IMR-90 (cell line): ENCODE data around the gene ITIH2. TPM values are rescaled to one million over a fixed set of nuclear protein-coding genes. Genes with fewer than 3 reads are reported as not detected.

Source experiments
- ATAC-seq: fragments of 200-7000 bp; cut with Tn5 transposase; 2 replicates; pipeline ENCODE4 v1.9.1; 2020; ENCODE audit warnings: low read depth, mild to moderate bottlenecking, moderate library complexity
- BruUV-seq: library from RNA; stranded (reverse); fragments of 400-500 nt; replicated peaks from 2 replicates; lab custom pipeline; 2021; lab: Mats Ljungman, UMichigan
- CTCF ChIA-PET: fragments of 300-600 bp; formaldehyde crosslinking; extraction: SDS; loops from one replicate; lab custom pipeline; 2021; ENCODE audit warnings: antibody characterized with exemption; lab: Yijun Ruan, JAX
- POLR2A ChIA-PET: fragments of 300-600 bp; sonication (Branson Sonifier 250); formaldehyde crosslinking; loops from one replicate; lab custom pipeline; 2022; ENCODE audit warnings: antibody characterized with exemption; ENCODE audit not compliant: unreplicated experiment; lab: Charles Lee
- DNase-seq: peaks from one replicate; pipeline ENCODE4 v3.0.0; 2013
- H2AFZ ChIP-seq: replicated peaks from 2 replicates; pipeline ENCODE3; 2013; ENCODE audit warnings: low read length, mild to moderate bottlenecking; ENCODE audit not compliant: poor library complexity
- H2AK5ac ChIP-seq: 2 replicates; pipeline ENCODE4 v1.6.1; 2013; ENCODE audit warnings: low read depth, low read length, inconsistent platforms
- H2AK9ac ChIP-seq: replicated peaks from 2 replicates; pipeline ENCODE3; 2013; ENCODE audit warnings: mild to moderate bottlenecking, low read depth, low read length, moderate library complexity; ENCODE audit not compliant: poor library complexity
- H2BK120ac ChIP-seq: 2 replicates; pipeline ENCODE4 v1.6.1; 2013; ENCODE audit warnings: low read depth, low read length, inconsistent platforms
- H2BK15ac ChIP-seq: 3 replicates; pipeline ENCODE4 v1.6.1; 2013; ENCODE audit warnings: low read depth, low read length, inconsistent platforms
- H2BK20ac ChIP-seq: 2 replicates; pipeline ENCODE4 v1.6.1; 2013; ENCODE audit warnings: low read depth, mild to moderate bottlenecking, inconsistent platforms, low read length, moderate library complexity
- H2BK5ac ChIP-seq: 2 replicates; pipeline ENCODE4 v1.6.1; 2013; ENCODE audit warnings: mild to moderate bottlenecking, low read depth, low read length, inconsistent platforms; ENCODE audit not compliant: poor library complexity, severe bottlenecking
- H3K14ac ChIP-seq: replicated peaks from 2 replicates; pipeline ENCODE4 v1.6.1; 2013; ENCODE audit warnings: low read depth, low read length, inconsistent platforms
- H3K18ac ChIP-seq: 2 replicates; pipeline ENCODE4 v1.6.1; 2013; ENCODE audit warnings: low read depth, low read length, control low read depth
- H3K23ac ChIP-seq: 2 replicates; pipeline ENCODE4 v1.6.1; 2013; ENCODE audit warnings: low read depth, low read length, inconsistent platforms
- H3K27ac ChIP-seq: 2 replicates; pipeline ENCODE4 v1.5.1; 2013; ENCODE audit warnings: mild to moderate bottlenecking, control low read depth, low read length; ENCODE audit not compliant: insufficient read depth
- H3K27me3 ChIP-seq: 2 replicates; pipeline ENCODE4 v1.6.1; 2013; ENCODE audit warnings: low read length; ENCODE audit not compliant: control insufficient read depth, insufficient read depth
- H3K36me3 ChIP-seq: 2 replicates; pipeline ENCODE4 v1.6.1; 2013; ENCODE audit warnings: low read length, mixed read lengths; ENCODE audit not compliant: control insufficient read depth, insufficient read depth
- H3K4ac ChIP-seq: 2 replicates; pipeline ENCODE4 v1.6.1; 2013; ENCODE audit warnings: low read depth, low read length, inconsistent platforms
- H3K4me1 ChIP-seq: 2 replicates; pipeline ENCODE4 v1.6.1; 2013; ENCODE audit warnings: low read length, mixed read lengths; ENCODE audit not compliant: control insufficient read depth, insufficient read depth
- H3K4me2 ChIP-seq: 2 replicates; pipeline ENCODE4 v1.6.1; 2013; ENCODE audit warnings: low read depth, mild to moderate bottlenecking, control low read depth, low read length, moderate library complexity
- H3K4me3 ChIP-seq: 2 replicates; pipeline ENCODE4 v1.5.1; 2013; ENCODE audit warnings: low read depth, mild to moderate bottlenecking, control low read depth, low read length, moderate library complexity; ENCODE audit not compliant: insufficient read depth
- H3K56ac ChIP-seq: 2 replicates; pipeline ENCODE4 v1.6.1; 2013; ENCODE audit warnings: low read length, inconsistent platforms; ENCODE audit not compliant: insufficient read depth; ENCODE audit errors: extremely low read depth
- H3K79me1 ChIP-seq, 2 experiments: 2 replicates each; pipeline ENCODE4 v1.6.1; 2013; ENCODE audit warnings: low read length in 2 of 2, inconsistent platforms in 1 of 2, low read depth in 1 of 2
- H3K9ac ChIP-seq: 2 replicates; pipeline ENCODE4 v1.6.1; 2013; ENCODE audit warnings: low read depth, low read length, control low read depth
- H3K9me1 ChIP-seq: 2 replicates; pipeline ENCODE4 v1.6.1; 2013; ENCODE audit warnings: low read length, inconsistent platforms; ENCODE audit not compliant: insufficient read depth
- H3K9me3 ChIP-seq: 2 replicates; pipeline ENCODE4 v1.6.1; 2013; ENCODE audit warnings: low read length; ENCODE audit not compliant: control insufficient read depth, insufficient read depth
- H4K20me1 ChIP-seq: 2 replicates; pipeline ENCODE4 v1.6.1; 2013; ENCODE audit warnings: low read length, inconsistent platforms; ENCODE audit not compliant: insufficient read depth
- H4K5ac ChIP-seq: 2 replicates; pipeline ENCODE4 v1.6.1; 2013; ENCODE audit warnings: mild to moderate bottlenecking, low read depth, low read length, control low read depth
- H4K8ac ChIP-seq, 2 experiments: 2 replicates each; pipeline ENCODE4 v1.6.1; 2013; ENCODE audit warnings: low read depth in 2 of 2, low read length in 2 of 2, control low read depth in 1 of 2, inconsistent platforms in 1 of 2
- H4K91ac ChIP-seq: 2 replicates; pipeline ENCODE4 v1.6.1; 2013; ENCODE audit warnings: low read depth, low read length, inconsistent platforms; ENCODE audit not compliant: insufficient read depth
- BHLHE40 ChIP-seq: fragments of 150-350 bp; IDR thresholded peaks from 2 replicates; pipeline ENCODE4 v1.6.1; 2016; ENCODE audit warnings: mild to moderate bottlenecking, low read depth, low read length
- CEBPB ChIP-seq: IDR thresholded peaks from 2 replicates; pipeline ENCODE4 v1.6.1; 2012; ENCODE audit warnings: low read depth, low read length, improper control_type of control experiment
- CHD1 ChIP-seq: IDR thresholded peaks from 2 replicates; pipeline ENCODE4 v1.6.1; 2012; ENCODE audit warnings: low read depth, low read length, improper control_type of control experiment
- ELK1 ChIP-seq: fragments of 150-350 bp; IDR thresholded peaks from 2 replicates; pipeline ENCODE4 v1.6.1; 2016; ENCODE audit warnings: low read depth, mild to moderate bottlenecking, low read length, moderate library complexity, borderline replicate concordance
- FOS ChIP-seq: fragments of 150-350 bp; IDR thresholded peaks from 2 replicates; pipeline ENCODE4 v1.6.1; 2016; ENCODE audit warnings: low read depth, low read length
- MAFK ChIP-seq: IDR thresholded peaks from 2 replicates; pipeline ENCODE4 v1.6.1; 2012; ENCODE audit warnings: low read depth, low read length, improper control_type of control experiment
- MAZ ChIP-seq: IDR thresholded peaks from 2 replicates; pipeline ENCODE4 v1.6.1; 2012; ENCODE audit warnings: low read depth, mild to moderate bottlenecking, low read length, improper control_type of control experiment, moderate library complexity, borderline replicate concordance
- MXI1 ChIP-seq: IDR thresholded peaks from 2 replicates; pipeline ENCODE4 v1.6.1; 2012; ENCODE audit warnings: low read depth, mild to moderate bottlenecking, low read length, moderate library complexity, borderline replicate concordance
- NFE2L2 ChIP-seq: fragments of 150-350 bp; IDR thresholded peaks from 2 replicates; pipeline ENCODE4 v1.6.1; 2016; ENCODE audit warnings: low read depth, mild to moderate bottlenecking, low read length
- POLR2A ChIP-seq: IDR thresholded peaks from 2 replicates; pipeline ENCODE4 v1.6.1; 2012; ENCODE audit warnings: mild to moderate bottlenecking, low read depth, low read length
- RCOR1 ChIP-seq: IDR thresholded peaks from 2 replicates; pipeline ENCODE4 v1.6.1; 2012; ENCODE audit warnings: mild to moderate bottlenecking, low read length, improper control_type of control experiment; ENCODE audit not compliant: insufficient replicate concordance
- RFX5 ChIP-seq: IDR thresholded peaks from 2 replicates; pipeline ENCODE4 v1.8.0; 2012; ENCODE audit warnings: low read depth, mild to moderate bottlenecking, low read length, moderate library complexity
- SMC3 ChIP-seq: fragments of 150-350 bp; IDR thresholded peaks from 2 replicates; pipeline ENCODE4 v1.6.1; 2016; ENCODE audit warnings: low read depth, mild to moderate bottlenecking, antibody characterized with exemption, low read length, moderate library complexity
- WGBS, 2 experiments: methylation state at CpG; one replicate each; pipeline versions ENCODE4 v1.1.5 to v1.1.7; 2013; ENCODE audit warnings: missing lambda C conversion rate in 2 of 2; ENCODE audit not compliant: insufficient read length in 1 of 2; ENCODE audit errors: extremely low coverage in 2 of 2; 5-methylcytosine and 5-hydroxymethylcytosine counted together
- dilution Hi-C: fragments of 300-500 bp; cut with HindIII; formaldehyde crosslinking; loops from one replicate; pipeline ENCODE4 v1.14.3; 2018; ENCODE audit warnings: low sequenced_read_pairs; ENCODE audit not compliant: unreplicated experiment
- in situ Hi-C: fragments of 300-500 bp; cut with MboI; formaldehyde crosslinking; loops from 3 replicates; pipeline ENCODE4 v1.14.3; 2019; ENCODE audit warnings: low sequenced_read_pairs, inconsistent platforms, mixed read lengths
- intact Hi-C: fragments of 100-400 bp; cut with micrococcal nuclease; formaldehyde crosslinking; loops from 2 replicates; pipeline ENCODE4 v1.10.0; 2022
- polyA plus RNA-seq, 3 experiments: library from polyadenylated mRNA; depleted of rRNA; stranded (reverse); fragments of >200 nt; gene quantifications; 2 replicates each; pipeline ENCODE4 v1.2.3, GENCODE V29; 2012; ENCODE audit warnings: low replicate concordance in 1 of 3
- total RNA-seq: library from RNA; depleted of rRNA; stranded (reverse); fragments of >200 nt; gene quantifications from 2 replicates; pipeline ENCODE4 v1.2.3, GENCODE V29; 2012
- TF ChIP-seq, protein P1 (sequence below): conservative IDR thresholded peaks from 2 replicates; pipeline ENCODE4 v1.5.1; 2012; ENCODE audit warnings: mild to moderate bottlenecking, low read depth, low read length, improper control_type of control experiment
- TF ChIP-seq, protein P2 (sequence below): fragments of 150-350 bp; IDR thresholded peaks from 2 replicates; pipeline ENCODE4 v1.6.1; 2017; ENCODE audit warnings: mild to moderate bottlenecking, antibody characterized with exemption, low read length, low read depth

Gene ITIH2
- total and polyA plus RNA-seq, 2 of the 4 experiments (the other 2 are of a cell fraction): not detected

DNA sequence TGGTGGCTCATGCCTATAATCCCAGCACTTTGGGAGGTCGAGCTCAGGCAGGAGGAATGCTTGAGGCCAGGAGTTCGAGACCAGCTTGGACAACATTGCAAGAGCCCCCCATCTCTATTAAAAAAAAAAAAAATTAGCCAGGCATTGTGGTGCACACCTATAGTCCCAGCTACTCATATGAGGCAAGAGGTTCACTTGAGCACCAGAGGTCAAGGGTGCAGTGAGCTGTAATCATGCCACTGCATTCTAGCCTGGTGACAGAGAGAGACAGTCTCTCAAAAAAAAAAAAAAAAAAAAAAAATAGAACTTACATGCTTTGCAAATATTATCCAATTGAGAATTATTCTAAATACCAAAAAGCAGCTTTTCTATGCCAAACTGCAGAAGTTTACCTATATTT, 73.7 kb downstream of the ITIH2 start:
- no peak overlapping the region for H2BK5ac ChIP-seq
- dilution Hi-C loops (no loop called here), intact Hi-C loops (no loop called here), in situ Hi-C loops (loop anchor here (25.0 kb wide), 1 partner anchor 1039 kb away; no protein-coding TSS in a partner anchor)
- no peak overlapping the region for H3K4ac ChIP-seq
- no peak overlapping the region for H3K18ac ChIP-seq
- POLR2A ChIA-PET: interaction anchor here (0.6 to 0.9 kb wide), 2 partner anchors 8 to 11 kb away, joined by 5 read pairs; partner anchors contain the start of genes ATP5F1C and KIN
- no peak for TF ChIP-seq MAZ
- TF ChIP-seq ELK1: no peak
- no peak for TF ChIP-seq POLR2A
- TF ChIP-seq SMC3: no peak
- no peak for TF ChIP-seq FOS
- TF ChIP-seq RFX5: no peak
- TF ChIP-seq, protein P1, sequence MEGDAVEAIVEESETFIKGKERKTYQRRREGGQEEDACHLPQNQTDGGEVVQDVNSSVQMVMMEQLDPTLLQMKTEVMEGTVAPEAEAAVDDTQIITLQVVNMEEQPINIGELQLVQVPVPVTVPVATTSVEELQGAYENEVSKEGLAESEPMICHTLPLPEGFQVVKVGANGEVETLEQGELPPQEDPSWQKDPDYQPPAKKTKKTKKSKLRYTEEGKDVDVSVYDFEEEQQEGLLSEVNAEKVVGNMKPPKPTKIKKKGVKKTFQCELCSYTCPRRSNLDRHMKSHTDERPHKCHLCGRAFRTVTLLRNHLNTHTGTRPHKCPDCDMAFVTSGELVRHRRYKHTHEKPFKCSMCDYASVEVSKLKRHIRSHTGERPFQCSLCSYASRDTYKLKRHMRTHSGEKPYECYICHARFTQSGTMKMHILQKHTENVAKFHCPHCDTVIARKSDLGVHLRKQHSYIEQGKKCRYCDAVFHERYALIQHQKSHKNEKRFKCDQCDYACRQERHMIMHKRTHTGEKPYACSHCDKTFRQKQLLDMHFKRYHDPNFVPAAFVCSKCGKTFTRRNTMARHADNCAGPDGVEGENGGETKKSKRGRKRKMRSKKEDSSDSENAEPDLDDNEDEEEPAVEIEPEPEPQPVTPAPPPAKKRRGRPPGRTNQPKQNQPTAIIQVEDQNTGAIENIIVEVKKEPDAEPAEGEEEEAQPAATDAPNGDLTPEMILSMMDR: no peak
- TF ChIP-seq, protein P2, sequence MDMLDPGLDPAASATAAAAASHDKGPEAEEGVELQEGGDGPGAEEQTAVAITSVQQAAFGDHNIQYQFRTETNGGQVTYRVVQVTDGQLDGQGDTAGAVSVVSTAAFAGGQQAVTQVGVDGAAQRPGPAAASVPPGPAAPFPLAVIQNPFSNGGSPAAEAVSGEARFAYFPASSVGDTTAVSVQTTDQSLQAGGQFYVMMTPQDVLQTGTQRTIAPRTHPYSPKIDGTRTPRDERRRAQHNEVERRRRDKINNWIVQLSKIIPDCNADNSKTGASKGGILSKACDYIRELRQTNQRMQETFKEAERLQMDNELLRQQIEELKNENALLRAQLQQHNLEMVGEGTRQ: no peak
- TF ChIP-seq BHLHE40: no peak
- TF ChIP-seq MAFK: no peak
- TF ChIP-seq RCOR1: no peak
- no peak for TF ChIP-seq NFE2L2
- no peak for TF ChIP-seq MXI1
- no peak for TF ChIP-seq CHD1
- no peak for TF ChIP-seq CEBPB
- no CpG with 5 or more reads among the region's 2 CpGs for WGBS, 2 experiments
- no peak overlapping the region for H2BK15ac ChIP-seq
- H2BK20ac ChIP-seq: no peak overlapping the region
- H3K36me3 ChIP-seq: peaks cover 36% of the 10 kb centered on the region
- CTCF ChIA-PET: interaction anchor here (0.6 kb wide), 1 partner anchor 1180 kb away, joined by 9 read pairs; no protein-coding TSS in a partner anchor
- DNase-seq (no peak), ATAC-seq (no peak)
- no peak overlapping the region for H4K91ac ChIP-seq
- H3K4me3 ChIP-seq: no peak overlapping the region
- no peak overlapping the region for H2AK5ac ChIP-seq
- H3K23ac ChIP-seq: no peak overlapping the region
- no peak overlapping the region for H2AFZ ChIP-seq
- no peak overlapping the region for H2AK9ac ChIP-seq
- H3K56ac ChIP-seq: no peak overlapping the region
- H3K79me1 ChIP-seq: peaks cover 12 to 22% of the 10 kb centered on the region in 2 experiments
- no peak overlapping the region for H3K14ac ChIP-seq
- H4K5ac ChIP-seq: no peak overlapping the region
- H4K20me1 ChIP-seq: 0 out of 2 replicates have a peak, but pooled peaks cover 6% of the 10 kb centered on the region
- no peak overlapping the region for H3K27ac ChIP-seq
- no peaks in the 10 kb centered on the region; the same call in 1 of the 2 replicates for H3K9me1 ChIP-seq
- no TSS peak for BruUV-seq
- H3K4me1 ChIP-seq: no peaks in the 10 kb centered on the region; the same call in 1 of the 2 replicates
- no peak overlapping the region for H3K9ac ChIP-seq
- no peak overlapping the region for H2BK120ac ChIP-seq
- no peaks in the 10 kb centered on the region for H3K27me3 ChIP-seq
- no peak overlapping the region for H3K4me2 ChIP-seq
- H3K9me3 ChIP-seq: no peaks in the 10 kb centered on the region
- H4K8ac ChIP-seq: no peak overlapping the region
